Caco-2 (cell line): ENCODE measurements around the gene PGGT1B. TPM values are rescaled to one million over a fixed set of nuclear protein-coding genes. Genes with fewer than 3 reads are reported as not detected.

Experiments used
- BruUV-seq: library from RNA; stranded (reverse); fragments of 400-500 nt; replicated peaks from 2 replicates; lab custom pipeline; 2021; lab: Mats Ljungman, UMichigan
- CTCF ChIA-PET: fragments of 300-600 bp; sonication (Branson Sonifier 250); formaldehyde crosslinking; loops from one replicate; lab custom pipeline; 2022; ENCODE audit warnings: antibody characterized with exemption; lab: Charles Lee
- POLR2A ChIA-PET: fragments of 300-600 bp; sonication (Branson Sonifier 250); formaldehyde crosslinking; loops from one replicate; lab custom pipeline; 2022; ENCODE audit warnings: antibody characterized with exemption; lab: Charles Lee
- DNase-seq, 2 experiments: peaks; one replicate each; pipeline versions ENCODE4 v3.0.0 to v3.0.0-alpha.2; 2020 to 2022
- H3K27me3 ChIP-seq: replicated peaks from 2 replicates; pipeline ENCODE4 v1.6.0; 2011; ENCODE audit warnings: low read length; ENCODE audit not compliant: control insufficient read depth, insufficient read depth
- H3K36me3 ChIP-seq: 2 replicates; pipeline ENCODE4 v1.5.1; 2011; ENCODE audit warnings: low read length; ENCODE audit not compliant: control insufficient read depth, insufficient read depth
- H3K4me1 ChIP-seq: fragments of 250-450 bp; sonication (Bioruptor Pico); 2 replicates; pipeline ENCODE4 v1.5.1; 2020; ENCODE audit warnings: mild to moderate bottlenecking
- H3K4me3 ChIP-seq: 2 replicates; pipeline ENCODE4 v1.5.1; 2011; ENCODE audit warnings: low read depth, mild to moderate bottlenecking, control low read depth, low read length
- H3K9me3 ChIP-seq: fragments of 250-450 bp; sonication (Bioruptor Pico); 2 replicates; pipeline ENCODE4 v1.5.1; 2020; ENCODE audit warnings: mild to moderate bottlenecking, moderate library complexity
- H3K27ac Mint-ChIP-seq: one replicate; pipeline ENCODE4 v1.8.0; 2022; ENCODE audit warnings: mixed read lengths; ENCODE audit not compliant: unreplicated experiment
- H3K27me3 Mint-ChIP-seq: one replicate; pipeline ENCODE4 v1.8.0; 2022; ENCODE audit warnings: mixed read lengths; ENCODE audit not compliant: insufficient read depth, unreplicated experiment
- H3K36me3 Mint-ChIP-seq: one replicate; pipeline ENCODE4 v1.8.0; 2022; ENCODE audit warnings: mild to moderate bottlenecking, mixed read lengths; ENCODE audit not compliant: insufficient read depth, unreplicated experiment
- H3K4me1 Mint-ChIP-seq: one replicate; pipeline ENCODE4 v1.8.0; 2022; ENCODE audit warnings: low read depth, mixed read lengths; ENCODE audit not compliant: unreplicated experiment
- H3K4me3 Mint-ChIP-seq: one replicate; pipeline ENCODE4 v1.8.0; 2022; ENCODE audit warnings: mild to moderate bottlenecking, moderate library complexity, mixed read lengths; ENCODE audit not compliant: unreplicated experiment
- H3K9me3 Mint-ChIP-seq: one replicate; pipeline ENCODE4 v1.8.0; 2022; ENCODE audit warnings: mixed read lengths; ENCODE audit not compliant: unreplicated experiment
- intact Hi-C: fragments of 100-400 bp; cut with micrococcal nuclease; formaldehyde crosslinking; loops from one replicate; pipeline ENCODE4 v1.10.0; 2022; ENCODE audit not compliant: unreplicated experiment
- total RNA-seq: library from RNA; stranded (reverse); gene quantifications from 2 replicates; pipeline ENCODE4 v1.2.3, GENCODE V29; 2022
- TF ChIP-seq, protein P1 (sequence below), 2 experiments: fragments of 200-600 bp in 1 of 2; IDR thresholded peaks; 1 replicate in 1 of 2; 2 replicates in 1 of 2; pipeline versions ENCODE4 v1.5.1 to v1.8.0; 2011 to 2022; ENCODE audit warnings: antibody characterized with exemption in 1 of 2, control low read depth in 1 of 2, inconsistent platforms in 1 of 2, low read depth in 1 of 2, low read length in 1 of 2, mild to moderate bottlenecking in 1 of 2, moderate library complexity in 1 of 2; ENCODE audit not compliant: insufficient read depth in 1 of 2, severe bottlenecking in 1 of 2, unreplicated experiment in 1 of 2

PGGT1B gene
- total RNA-seq, 1 experiment from 2014 or later = 39.4 TPM

- Mint-ChIP-seq H3K9me3 (no peaks in the 10 kb centered on the region), H3K36me3 (no peaks in the 10 kb centered on the region), H3K27ac (no peak overlapping the region), H3K4me1 (no peaks in the 10 kb centered on the region), H3K4me3 (no peak overlapping the region), H3K27me3 (no peaks in the 10 kb centered on the region)
- intact Hi-C loops = no loop called here
- BruUV-seq = no TSS peak
- TF ChIP-seq, protein P1, sequence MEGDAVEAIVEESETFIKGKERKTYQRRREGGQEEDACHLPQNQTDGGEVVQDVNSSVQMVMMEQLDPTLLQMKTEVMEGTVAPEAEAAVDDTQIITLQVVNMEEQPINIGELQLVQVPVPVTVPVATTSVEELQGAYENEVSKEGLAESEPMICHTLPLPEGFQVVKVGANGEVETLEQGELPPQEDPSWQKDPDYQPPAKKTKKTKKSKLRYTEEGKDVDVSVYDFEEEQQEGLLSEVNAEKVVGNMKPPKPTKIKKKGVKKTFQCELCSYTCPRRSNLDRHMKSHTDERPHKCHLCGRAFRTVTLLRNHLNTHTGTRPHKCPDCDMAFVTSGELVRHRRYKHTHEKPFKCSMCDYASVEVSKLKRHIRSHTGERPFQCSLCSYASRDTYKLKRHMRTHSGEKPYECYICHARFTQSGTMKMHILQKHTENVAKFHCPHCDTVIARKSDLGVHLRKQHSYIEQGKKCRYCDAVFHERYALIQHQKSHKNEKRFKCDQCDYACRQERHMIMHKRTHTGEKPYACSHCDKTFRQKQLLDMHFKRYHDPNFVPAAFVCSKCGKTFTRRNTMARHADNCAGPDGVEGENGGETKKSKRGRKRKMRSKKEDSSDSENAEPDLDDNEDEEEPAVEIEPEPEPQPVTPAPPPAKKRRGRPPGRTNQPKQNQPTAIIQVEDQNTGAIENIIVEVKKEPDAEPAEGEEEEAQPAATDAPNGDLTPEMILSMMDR (IDR thresholded peaks at IDR 0.05; ENCODE audit: insufficient read depth in 1 of 2, low read depth in 1 of 2, low read length in 1 of 2, severe bottlenecking in 1 of 2, unreplicated experiment in 1 of 2) = no peak
- ChIA-PET CTCF (no interaction called here), POLR2A (no interaction called here)
- Histone ChIP-seq H3K4me1 (no peaks in the 10 kb centered on the region), H3K9me3 (no peaks in the 10 kb centered on the region), H3K27me3 (no peaks in the 10 kb centered on the region), H3K4me3 (no peak overlapping the region), H3K36me3 (no peaks in the 10 kb centered on the region)
- DNase-seq = no peak
Observed at GRCh38 chr5:115229606-115230005, 33.1 kb downstream of the PGGT1B start.

GRCh38 chr5:115227281-115227680 is 35.4 kb downstream of the PGGT1B start:
- H3K4me3 ChIP-seq = no peak overlapping the region
- no peaks in the 10 kb centered on the region for H3K27me3 ChIP-seq
- BruUV-seq = no TSS peak
- H3K36me3 ChIP-seq = no peaks in the 10 kb centered on the region
- Mint-ChIP-seq H3K9me3 (no peaks in the 10 kb centered on the region), H3K36me3 (no peaks in the 10 kb centered on the region), H3K4me1 (no peaks in the 10 kb centered on the region), H3K4me3 (no peak overlapping the region), H3K27me3 (no peaks in the 10 kb centered on the region), H3K27ac (no peak overlapping the region)
- no peak for DNase-seq
- CTCF ChIA-PET = no interaction called here
- intact Hi-C loops = no loop called here
- H3K9me3 ChIP-seq = no peaks in the 10 kb centered on the region
- POLR2A ChIA-PET = no interaction called here
- TF ChIP-seq, protein P1 (IDR thresholded peaks at IDR 0.05; ENCODE audit: insufficient read depth in 1 of 2, low read depth in 1 of 2, low read length in 1 of 2, severe bottlenecking in 1 of 2, unreplicated experiment in 1 of 2) = no peak
- no peaks in the 10 kb centered on the region for H3K4me1 ChIP-seq

- no peak for DNase-seq
- TF ChIP-seq, protein P1 (IDR thresholded peaks at IDR 0.05; ENCODE audit: insufficient read depth in 1 of 2, low read depth in 1 of 2, low read length in 1 of 2, severe bottlenecking in 1 of 2, unreplicated experiment in 1 of 2) = no peak
- no peak overlapping the region for H3K4me3 Mint-ChIP-seq
- H3K4me1 Mint-ChIP-seq = no peaks in the 10 kb centered on the region
- H3K4me3 ChIP-seq = no peak overlapping the region
- H3K27ac Mint-ChIP-seq = no peak overlapping the region
- H3K36me3 ChIP-seq = no peaks in the 10 kb centered on the region
- CTCF ChIA-PET = no interaction called here
- POLR2A ChIA-PET = no interaction called here
- BruUV-seq = no TSS peak
- H3K9me3 ChIP-seq = no peaks in the 10 kb centered on the region
- H3K4me1 ChIP-seq = no peaks in the 10 kb centered on the region
- intact Hi-C loops = no loop called here
- H3K27me3 ChIP-seq = no peaks in the 10 kb centered on the region
- no peaks in the 10 kb centered on the region for H3K9me3 Mint-ChIP-seq
- no peaks in the 10 kb centered on the region for H3K27me3 Mint-ChIP-seq
- H3K36me3 Mint-ChIP-seq = peaks cover 8% of the 10 kb centered on the region
Observed at GRCh38 chr5:115214541-115214940, 48.1 kb downstream of the PGGT1B start.
